GM21576 (cell line): Measurements from ENCODE around the gene MAP1A.
A peak's percentile ranks its signal among the peaks of the same experiment; 100 is the strongest.

ENCODE experiments used
- ATAC-seq: cut with Tn5 transposase; IDR thresholded peaks from one replicate; pipeline ENCODE4 v1.9.1; 2021; ENCODE audit warnings: mild to moderate bottlenecking, moderate library complexity; ENCODE audit not compliant: unreplicated experiment

The MAP1A gene

DNA sequence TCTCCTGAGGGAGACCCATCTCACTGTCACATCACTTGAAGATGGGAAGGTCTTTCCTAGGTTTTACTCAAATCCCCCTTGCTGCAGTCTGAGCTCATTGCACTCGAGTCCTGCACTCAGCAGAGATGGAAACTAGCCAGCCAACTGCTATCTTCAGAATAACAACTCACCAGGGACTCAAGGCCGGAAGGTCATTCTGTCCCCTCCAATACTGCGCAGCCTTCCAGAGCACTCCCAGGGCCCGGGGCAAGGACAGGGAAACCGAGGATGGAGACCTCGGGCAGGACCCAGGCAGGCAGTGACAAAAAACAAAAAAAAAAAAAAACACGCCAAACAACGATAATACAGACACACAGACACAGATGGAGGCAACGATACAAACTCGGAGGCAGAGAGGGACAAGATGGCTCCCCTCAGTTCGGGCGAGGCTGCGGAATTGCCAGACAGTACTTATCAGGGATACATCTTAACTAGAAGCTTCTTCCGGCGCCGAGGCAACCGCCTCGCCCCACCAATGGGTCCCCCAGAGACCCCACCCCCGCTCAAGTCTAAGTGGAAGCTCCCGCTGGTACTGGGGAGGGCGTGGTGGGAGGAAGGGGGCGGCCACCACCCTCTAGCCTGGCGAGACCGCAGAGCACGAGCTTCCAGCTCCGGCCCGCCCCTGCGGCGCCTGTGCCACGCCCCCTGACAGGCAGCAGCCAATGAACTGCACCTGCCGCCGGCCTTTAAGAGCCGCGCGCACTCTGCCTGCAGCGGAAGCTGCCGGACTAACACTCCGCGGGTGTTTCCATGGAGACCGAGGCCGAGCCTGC lies 7.0 kb upstream of the MAP1A start:
- ATAC-seq, result peak; percentile 98

DNA sequence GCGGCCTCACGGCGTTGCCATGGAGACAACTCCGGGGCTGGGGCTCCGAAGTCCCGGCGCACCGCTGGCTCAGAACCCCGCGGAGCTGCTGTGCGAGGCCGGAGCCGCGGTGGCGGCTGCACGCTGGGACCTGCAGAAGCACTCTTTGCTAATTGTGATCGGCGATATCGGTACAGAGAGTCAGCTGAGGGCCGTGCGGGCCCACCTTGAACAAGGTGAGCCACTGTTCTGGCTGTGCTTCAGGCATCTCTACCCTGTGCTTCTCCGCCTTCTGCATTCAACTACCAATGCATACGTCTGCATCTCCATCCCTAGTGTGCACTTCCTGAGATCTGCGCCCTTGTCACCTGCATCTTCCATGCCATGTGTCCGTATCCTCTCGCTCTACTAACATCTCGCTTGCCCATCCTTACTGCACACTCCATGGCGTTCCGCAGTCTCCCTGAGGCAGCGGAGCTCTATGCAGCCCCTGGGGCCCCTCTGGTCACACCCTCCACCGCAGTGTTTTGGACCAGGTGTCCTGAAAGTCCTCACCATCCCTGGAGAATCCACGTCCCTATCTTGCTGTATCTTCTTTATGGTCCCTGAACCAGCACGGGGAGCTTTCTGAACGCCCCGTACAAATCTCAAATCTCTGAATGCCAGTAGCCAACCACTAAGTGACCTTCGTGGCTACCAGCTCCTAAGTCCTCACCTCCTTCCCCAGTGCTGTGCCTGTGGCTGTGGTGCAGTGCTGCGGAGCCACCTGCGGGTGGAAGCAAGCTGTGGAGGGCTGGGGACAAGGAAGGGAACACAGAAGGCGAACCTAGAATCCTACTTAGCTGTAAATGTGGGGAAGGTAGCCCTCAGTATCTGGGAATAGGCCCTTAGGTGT lies 6.2 kb upstream of the MAP1A start:
- ATAC-seq, result no peak

- no peak for ATAC-seq
These were observed 3.9 kb upstream of the MAP1A start for GRCh38 chr15:43513550-43513949.

GRCh38 chr15:43514241-43515057 lies 3.0 kb upstream of the MAP1A start:
- ATAC-seq, result no peak

GRCh38 chr15:43515741-43516140 lies 1.7 kb upstream of the MAP1A start:
- ATAC-seq, result no peak

- ATAC-seq, result no peak
These were observed 1.2 kb upstream of the MAP1A start for GRCh38 chr15:43516185-43516584.

- ATAC-seq, result no peak
These were observed 531 bp upstream of the MAP1A start for GRCh38 chr15:43516801-43517353.

DNA sequence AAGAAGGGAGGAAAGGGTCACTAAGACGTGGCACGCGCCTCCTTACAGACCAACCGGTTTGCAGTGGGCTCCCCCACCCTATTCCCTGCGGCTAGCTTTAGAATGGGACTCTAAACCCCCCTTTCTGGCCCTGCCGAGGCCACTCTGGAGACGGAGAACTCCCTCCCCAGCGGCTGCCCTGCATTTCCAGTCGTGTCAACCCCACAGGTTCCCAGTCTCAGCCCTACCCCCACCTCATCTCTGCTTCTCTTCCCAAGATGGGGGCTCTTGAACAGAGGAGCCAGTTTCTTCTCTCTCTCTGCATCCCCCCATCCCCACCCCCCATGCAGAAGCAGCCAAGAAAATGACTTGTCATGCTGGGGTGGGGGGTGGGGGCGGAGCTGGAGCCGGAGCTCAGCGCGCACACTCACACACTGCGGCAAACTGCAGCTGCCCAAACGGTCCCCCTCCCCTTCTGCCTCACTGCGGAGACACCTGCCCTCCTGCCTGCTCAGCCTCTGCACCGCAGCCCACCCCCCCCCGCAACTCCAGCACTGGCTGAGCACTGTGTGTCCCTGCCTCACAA lies 871 bp downstream of the MAP1A start:
- no peak for ATAC-seq

DNA sequence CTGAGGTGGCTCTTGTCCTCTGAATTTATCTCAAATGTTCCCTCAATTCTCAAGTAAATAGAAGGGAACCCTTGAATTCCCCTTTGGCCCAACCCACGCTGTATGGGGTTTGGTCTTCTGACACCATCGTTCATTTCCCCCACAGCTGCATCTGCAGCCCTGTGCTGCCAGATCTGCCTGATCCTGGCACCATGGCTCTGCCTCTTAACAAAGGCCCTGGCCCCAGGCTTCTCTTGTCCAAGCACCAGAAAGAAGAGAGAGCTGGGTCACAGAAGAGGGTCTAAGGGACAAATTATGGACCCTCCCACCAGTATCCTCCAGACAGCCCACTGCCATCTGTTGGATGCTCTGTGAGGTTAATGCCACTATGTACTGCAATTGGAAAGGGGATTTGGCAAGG lies 1.8 kb downstream of the MAP1A start:
- ATAC-seq, result no peak

DNA sequence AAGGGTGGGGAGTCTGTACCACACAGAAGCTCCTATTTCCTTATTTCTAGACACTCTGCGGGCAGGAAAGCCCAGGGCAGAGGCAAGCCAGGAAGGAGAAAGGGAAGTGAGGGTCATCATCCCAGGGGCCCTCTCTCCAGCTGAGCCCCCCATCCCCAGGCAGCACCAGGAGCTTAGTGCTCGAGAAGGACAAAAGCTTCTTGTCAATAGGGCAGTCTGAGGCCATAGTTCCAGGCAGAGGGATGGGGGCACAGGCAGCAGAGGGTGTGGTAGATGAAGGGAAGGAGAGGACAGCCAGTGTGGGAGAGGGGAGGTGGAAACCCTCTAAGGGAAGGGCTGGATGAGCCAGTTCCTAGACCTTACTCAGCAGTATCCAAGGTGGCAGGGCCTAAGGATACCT lies 2.7 kb downstream of the MAP1A start:
- ATAC-seq, result no peak

GRCh38 chr15:43521419-43521818 lies 4.0 kb downstream of the MAP1A start:
- ATAC-seq, result no peak

DNA sequence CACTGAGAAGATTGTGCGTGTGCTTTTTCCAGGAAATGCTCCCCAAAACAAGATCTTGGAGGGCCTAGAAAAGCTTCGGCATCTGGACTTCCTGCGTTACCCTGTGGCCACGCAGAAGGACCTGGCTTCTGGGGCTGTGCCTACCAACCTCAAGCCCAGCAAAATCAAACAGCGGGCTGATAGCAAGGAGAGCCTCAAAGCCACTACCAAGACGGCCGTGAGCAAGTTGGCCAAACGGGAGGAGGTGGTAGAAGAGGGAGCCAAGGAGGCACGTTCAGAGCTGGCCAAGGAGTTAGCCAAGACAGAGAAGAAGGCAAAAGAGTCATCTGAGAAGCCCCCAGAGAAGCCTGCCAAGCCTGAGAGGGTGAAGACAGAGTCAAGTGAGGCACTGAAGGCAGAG lies 4.8 kb downstream of the MAP1A start:
- ATAC-seq, result no peak

DNA sequence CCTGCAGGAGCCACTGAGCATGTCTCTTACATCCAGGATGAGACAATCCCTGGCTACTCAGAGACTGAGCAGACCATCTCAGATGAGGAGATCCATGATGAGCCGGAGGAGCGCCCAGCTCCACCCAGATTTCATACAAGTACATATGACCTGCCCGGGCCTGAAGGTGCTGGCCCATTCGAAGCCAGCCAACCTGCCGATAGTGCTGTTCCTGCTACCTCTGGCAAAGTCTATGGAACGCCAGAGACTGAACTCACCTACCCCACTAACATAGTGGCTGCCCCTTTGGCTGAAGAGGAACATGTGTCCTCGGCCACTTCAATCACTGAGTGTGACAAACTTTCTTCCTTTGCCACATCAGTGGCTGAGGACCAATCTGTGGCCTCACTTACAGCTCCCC lies 6.2 kb downstream of the MAP1A start:
- no peak for ATAC-seq

GRCh38 chr15:43524254-43524845 lies 6.9 kb downstream of the MAP1A start:
- ATAC-seq, result no peak

DNA sequence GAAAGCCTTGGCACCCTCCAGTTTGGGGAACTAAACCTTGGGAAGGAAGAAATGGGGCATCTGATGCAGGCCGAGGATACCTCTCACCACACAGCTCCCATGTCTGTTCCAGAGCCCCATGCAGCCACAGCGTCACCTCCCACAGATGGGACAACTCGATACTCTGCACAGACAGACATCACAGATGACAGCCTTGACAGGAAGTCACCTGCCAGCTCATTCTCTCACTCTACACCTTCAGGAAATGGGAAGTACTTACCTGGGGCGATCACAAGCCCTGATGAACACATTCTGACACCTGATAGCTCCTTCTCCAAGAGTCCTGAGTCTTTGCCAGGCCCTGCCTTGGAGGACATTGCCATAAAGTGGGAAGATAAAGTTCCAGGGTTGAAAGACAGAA lies 7.7 kb downstream of the MAP1A start:
- no peak for ATAC-seq

- no peak for ATAC-seq
These were observed 9.0 kb downstream of the MAP1A start for GRCh38 chr15:43526261-43526930.

DNA sequence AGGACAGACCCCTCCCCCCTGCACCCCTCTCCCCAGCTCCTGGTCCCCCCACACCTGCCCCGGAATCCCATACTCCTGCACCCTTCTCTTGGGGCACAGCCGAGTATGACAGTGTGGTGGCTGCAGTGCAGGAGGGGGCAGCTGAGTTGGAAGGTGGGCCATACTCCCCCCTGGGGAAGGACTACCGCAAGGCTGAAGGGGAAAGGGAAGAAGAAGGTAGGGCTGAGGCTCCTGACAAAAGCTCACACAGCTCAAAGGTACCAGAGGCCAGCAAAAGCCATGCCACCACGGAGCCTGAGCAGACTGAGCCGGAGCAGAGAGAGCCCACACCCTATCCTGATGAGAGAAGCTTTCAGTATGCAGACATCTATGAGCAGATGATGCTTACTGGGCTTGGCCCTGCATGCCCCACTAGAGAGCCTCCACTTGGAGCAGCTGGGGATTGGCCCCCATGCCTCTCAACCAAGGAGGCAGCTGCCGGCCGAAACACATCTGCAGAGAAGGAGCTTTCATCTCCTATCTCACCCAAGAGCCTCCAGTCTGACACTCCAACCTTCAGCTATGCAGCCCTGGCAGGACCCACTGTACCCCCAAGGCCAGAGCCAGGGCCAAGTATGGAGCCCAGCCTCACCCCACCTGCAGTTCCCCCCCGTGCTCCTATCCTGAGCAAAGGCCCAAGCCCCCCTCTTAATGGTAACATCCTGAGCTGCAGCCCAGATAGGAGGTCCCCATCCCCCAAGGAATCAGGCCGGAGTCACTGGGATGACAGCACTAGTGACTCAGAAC lies 9.8 kb downstream of the MAP1A start:
- no peak for ATAC-seq

DNA sequence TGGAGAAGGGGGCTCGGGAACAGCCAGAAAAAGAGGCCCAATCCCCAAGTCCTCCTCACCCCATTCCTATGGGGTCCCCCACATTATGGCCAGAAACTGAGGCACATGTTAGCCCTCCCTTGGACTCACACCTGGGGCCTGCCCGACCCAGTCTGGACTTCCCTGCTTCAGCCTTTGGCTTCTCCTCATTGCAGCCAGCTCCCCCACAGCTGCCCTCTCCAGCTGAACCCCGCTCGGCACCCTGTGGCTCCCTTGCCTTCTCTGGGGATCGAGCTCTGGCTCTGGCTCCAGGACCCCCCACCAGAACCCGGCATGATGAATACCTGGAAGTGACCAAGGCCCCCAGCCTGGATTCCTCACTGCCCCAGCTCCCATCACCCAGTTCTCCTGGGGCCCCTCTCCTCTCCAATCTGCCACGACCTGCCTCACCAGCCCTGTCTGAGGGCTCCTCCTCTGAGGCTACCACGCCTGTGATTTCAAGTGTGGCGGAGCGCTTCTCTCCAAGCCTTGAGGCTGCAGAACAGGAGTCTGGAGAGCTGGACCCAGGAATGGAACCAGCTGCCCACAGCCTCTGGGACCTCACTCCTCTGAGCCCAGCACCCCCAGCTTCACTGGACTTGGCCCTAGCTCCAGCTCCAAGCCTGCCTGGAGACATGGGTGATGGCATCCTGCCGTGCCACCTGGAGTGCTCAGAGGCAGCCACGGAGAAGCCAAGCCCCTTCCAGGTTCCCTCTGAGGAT lies 10.6 kb downstream of the MAP1A start:
- no peak for ATAC-seq
